GM23248 (cell line): ENCODE results near the gene BMP10.

Experiments used
- EZH2 ChIP-seq: fragments of 200-600 bp; sonication (generic); IDR thresholded peaks from 2 replicates; pipeline ENCODE4 v1.6.1; 2018; ENCODE audit warnings: antibody characterized with exemption, mild to moderate bottlenecking; ENCODE audit not compliant: insufficient read depth, poor library complexity, severe bottlenecking
- EZH2phosphoT487 ChIP-seq: fragments of 200-600 bp; sonication (generic); IDR thresholded peaks from 2 replicates; pipeline ENCODE4 v1.6.1; 2018; ENCODE audit warnings: antibody characterized with exemption, moderate library complexity, mild to moderate bottlenecking, low read depth; ENCODE audit not compliant: insufficient read depth

GRCh38 chr2:68853915-68854314, 17.3 kb downstream of the BMP10 start:
- TF ChIP-seq EZH2phosphoT487: no peak
- TF ChIP-seq EZH2: no peak
